Ovary (tissue), 9 donors: ENCODE results near the gene ABCA13. TPM values are rescaled to one million over a fixed set of nuclear protein-coding genes. Genes with fewer than 3 reads are reported as not detected.

Experiments
- DNase-seq, 5 donors: peaks; one replicate each; pipeline ENCODE4 v3.0.0-alpha.2; 2019 to 2020
- H3K27ac ChIP-seq, 2 donors: fragments of 200-600 bp; one replicate each; pipeline versions ENCODE4 v1.5.1 to v1.8.0; 2019 to 2022
- H3K27me3 ChIP-seq: fragments of 200-600 bp; one replicate; pipeline ENCODE4 v1.8.0; 2022
- H3K36me3 ChIP-seq: fragments of 200-600 bp; sonication (generic); one replicate; pipeline ENCODE4 v1.5.1; 2019
- H3K4me1 ChIP-seq: one replicate; pipeline ENCODE4 v1.8.1; 2013; ENCODE audit warnings: mild to moderate bottlenecking, moderate library complexity; ENCODE audit not compliant: insufficient read depth
- H3K4me3 ChIP-seq: fragments of 200-600 bp; sonication (generic); one replicate; pipeline ENCODE4 v1.5.1; 2017
- H3K9me3 ChIP-seq, 2 donors: fragments of 200-600 bp in 1 of 2; sonication (generic) in 1 of 2; one replicate each; pipeline versions ENCODE4 v1.5.1 to v1.8.1; 2013 to 2019; ENCODE audit warnings: mild to moderate bottlenecking in 1 of 2, moderate library complexity in 1 of 2
- CTCF ChIP-seq, 3 donors: fragments of 450-650 bp in 2 of 3; fragments of 200-600 bp in 1 of 3; IDR thresholded peaks; one replicate each; pipeline versions ENCODE4 v1.5.1 to v1.8.0; 2016 to 2022; ENCODE audit warnings: antibody characterized with exemption in 3 of 3, mild to moderate bottlenecking in 1 of 3
- EP300 ChIP-seq: sonication (generic); formaldehyde crosslinking; IDR thresholded peaks from one replicate; pipeline ENCODE4 v1.6.1; 2017; ENCODE audit warnings: antibody characterized with exemption
- POLR2A ChIP-seq: fragments of 450-650 bp; IDR thresholded peaks from one replicate; pipeline ENCODE4 v1.6.1; 2017; ENCODE audit warnings: antibody characterized with exemption, mild to moderate bottlenecking, moderate library complexity
- WGBS, 3 donors: extraction: QIAGEN DNeasy Blood & Tissue Kit in 1 of 3; methylation state at CpG; one replicate each; pipeline versions ENCODE4 v1.1.5 to v1.1.7; 2013 to 2017; 5-methylcytosine and 5-hydroxymethylcytosine counted together
- intact Hi-C, 4 donors: fragments of 100-400 bp; cut with DNase I; formaldehyde crosslinking; loops; one replicate each; pipeline versions ENCODE4 v1.11.0 to v1.15.1; 2022 to 2023
- polyA plus RNA-seq, 2 donors: library from polyadenylated mRNA; stranded (reverse); fragments of 200-250 nt in 1 of 2; fragments of 350-450 nt in 1 of 2; fragmentation: Illumina TruSeq in 1 of 2; extraction: RNeasy Lipid Tissue Mini Kit (QIAGEN cat#74804) in 1 of 2; gene quantifications; one replicate each; pipeline ENCODE4 v1.2.3, GENCODE V29; 2013 to 2014
- total RNA-seq, 7 donors: library from RNA; depleted of rRNA in 2 of 7; stranded (reverse); fragments of >200 nt in 2 of 7; fragmentation: NEBNext Ultra II Directional in 3 of 7; extraction: Animal tissue kit (Norgen Biotek cat#: 25700) in 3 of 7; gene quantifications; one replicate each; pipeline versions ENCODE4 v1.1.0 to v1.2.4, GENCODE V29; 2016 to 2023
- donor health status: DM: no; HTN: no; CAD: no; lungs with moderate emphysema.
- donor health status: DM: no; HTN: no; CAD: no.
- donor health status: Bipolar disorder and iron deficiency.
- donor health status: DM: yes; HTN: yes; CAD: no.
- donor health status: DM: no; HTN: no; CAD: no.
- donor health status: DM: yes; HTN: yes; CAD: no.

Gene ABCA13
- total and polyA plus RNA-seq, 9 donors, result 0.02 to 4.1 (median 0.20) TPM

GRCh38 chr7:48337781-48338180, 166.5 kb downstream of the ABCA13 start:
- WGBS, 3 donors, result 66 to 80% (median 76%) methylated on average over 3 of the region's 3 CpGs
- Histone ChIP-seq H3K4me1 (no peaks in the 10 kb centered on the region), H3K27me3 (no peaks in the 10 kb centered on the region), H3K36me3 (no peaks in the 10 kb centered on the region), H3K27ac (no peak overlapping the region), H3K4me3 (no peak overlapping the region), H3K9me3 (no peaks in the 10 kb centered on the region)
- intact Hi-C loops, result no loop called here
- TF ChIP-seq POLR2A, result no peak
- no peak for TF ChIP-seq CTCF (IDR thresholded peaks at IDR 0.05)
- no peak for TF ChIP-seq EP300
- no peak for DNase-seq

- H3K4me1 ChIP-seq, result no peaks in the 10 kb centered on the region
- intact Hi-C loops, result no loop called here
- no peak for DNase-seq
- 78 to 87% (median 84%) methylated on average over 5 of the region's 5 CpGs for WGBS, 3 donors
- H3K27ac ChIP-seq, result no peak overlapping the region
- TF ChIP-seq CTCF (IDR thresholded peaks at IDR 0.05) (no peak), EP300 (no peak)
- H3K9me3 ChIP-seq, result no peaks in the 10 kb centered on the region
- no peak overlapping the region for H3K4me3 ChIP-seq
- no peaks in the 10 kb centered on the region for H3K36me3 ChIP-seq
- H3K27me3 ChIP-seq, result no peaks in the 10 kb centered on the region
These were observed 176.1 kb downstream of the ABCA13 start for GRCh38 chr7:48347230-48347825.

DNA sequence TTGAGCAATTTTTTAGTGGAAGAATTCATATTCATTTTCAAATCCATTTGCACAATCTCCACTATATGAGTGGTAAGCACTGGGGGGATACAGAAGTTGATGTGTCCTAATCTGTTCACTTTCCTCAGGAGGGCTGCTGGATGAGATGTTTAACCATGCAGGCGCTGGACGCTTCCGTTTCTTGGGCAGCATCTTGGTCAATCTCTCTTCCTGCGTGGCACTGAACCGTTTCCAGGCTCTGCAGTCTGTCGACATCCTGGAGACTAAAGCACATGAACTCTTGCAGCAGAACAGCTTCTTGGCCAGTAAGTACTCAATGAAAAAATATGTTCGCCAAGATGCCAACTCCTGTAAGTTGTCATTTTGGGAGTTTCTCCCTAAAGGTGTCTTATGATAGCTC, 179.3 kb downstream of the ABCA13 start:
- H3K4me1 ChIP-seq, result no peaks in the 10 kb centered on the region
- H3K4me3 ChIP-seq, result no peak overlapping the region
- intact Hi-C loops, result loop anchor here in 1 of 4 donors (10.0 kb wide), 1 partner anchor 1984 kb away; no protein-coding TSS in a partner anchor
- no peak overlapping the region for H3K27ac ChIP-seq
- H3K27me3 ChIP-seq, result no peaks in the 10 kb centered on the region
- no peaks in the 10 kb centered on the region for H3K9me3 ChIP-seq
- 86 to 89% (median 89%) methylated on average over 7 of the region's 7 CpGs for WGBS, 3 donors
- no peak for TF ChIP-seq EP300
- no peak for TF ChIP-seq POLR2A
- TF ChIP-seq CTCF (IDR thresholded peaks at IDR 0.05), result no peak
- no peaks in the 10 kb centered on the region for H3K36me3 ChIP-seq
- no peak for DNase-seq

- Histone ChIP-seq H3K27ac (no peak overlapping the region), H3K4me3 (no peak overlapping the region), H3K4me1 (no peaks in the 10 kb centered on the region), H3K9me3 (no peaks in the 10 kb centered on the region), H3K36me3 (no peaks in the 10 kb centered on the region), H3K27me3 (no peaks in the 10 kb centered on the region)
- no peak for DNase-seq
- 84 to 91% (median 88%) methylated on average over 7 of the region's 7 CpGs for WGBS, 3 donors
- no peak for TF ChIP-seq POLR2A
- no peak for TF ChIP-seq EP300
- TF ChIP-seq CTCF (IDR thresholded peaks at IDR 0.05), result no peak
- intact Hi-C loops, result loop anchor here in 1 of 4 donors (10.0 kb wide), 1 partner anchor 1983 kb away; no protein-coding TSS in a partner anchor
These were observed 180.6 kb downstream of the ABCA13 start for GRCh38 chr7:48351900-48352299.
